ENCODE results near the gene ASIC2. TPM values are rescaled to one million over a fixed set of nuclear protein-coding genes. Genes with fewer than 3 reads are reported as not detected.
"Not testable (repeated sequence)": the region's sequence is repeated elsewhere in the genome, so short reads cannot be mapped to it uniquely, and the experiment has no call there.

The ASIC2 gene
- polyA plus RNA-seq, 3 donors = 2.5 to 3.6 (median 2.9) TPM

DNA sequence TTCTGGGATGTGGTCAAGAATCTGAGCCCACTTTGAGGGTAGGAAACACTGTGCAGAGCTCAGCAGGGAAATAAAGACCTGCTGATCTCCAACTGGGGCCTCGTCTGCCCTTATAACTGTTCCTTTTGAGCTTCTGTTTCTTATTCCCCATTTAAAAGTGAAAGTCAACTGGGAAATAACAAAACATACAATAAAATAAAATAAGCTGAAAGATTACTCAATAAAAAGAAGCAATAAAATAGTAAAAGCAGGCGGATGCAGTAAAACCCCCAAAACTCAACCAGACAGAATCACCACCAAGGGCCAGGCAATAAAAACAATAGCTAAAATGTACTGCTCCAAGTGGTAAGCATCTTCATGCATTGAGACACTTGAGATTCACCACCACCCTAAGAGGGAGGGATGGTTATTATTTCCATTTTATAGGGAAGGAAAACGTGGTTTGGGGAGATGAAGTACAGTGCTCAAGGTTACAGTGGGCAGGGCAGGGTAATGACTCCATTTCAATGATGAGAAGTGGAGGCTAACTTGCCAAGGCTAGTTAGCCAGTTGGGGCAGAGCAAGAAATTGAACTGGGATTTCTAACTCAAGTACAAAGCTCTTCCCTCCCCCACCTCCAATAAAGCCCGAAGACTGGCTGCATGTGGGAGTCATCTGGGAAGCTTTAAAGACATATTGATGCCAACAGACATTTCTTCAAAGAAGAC, 307.9 kb downstream of the ASIC2 start:
- no peak for DNase-seq (ENCODE audit: extremely low read depth in 1 of 11, low read depth in 9 of 11, low spot score in 4 of 11)

- DNase-seq (ENCODE audit: extremely low read depth in 1 of 11, low read depth in 9 of 11, low spot score in 4 of 11) = not testable (repeated sequence)
Measured at GRCh38 chr17:32981611-32982010, 311.5 kb downstream of the ASIC2 start.

DNA sequence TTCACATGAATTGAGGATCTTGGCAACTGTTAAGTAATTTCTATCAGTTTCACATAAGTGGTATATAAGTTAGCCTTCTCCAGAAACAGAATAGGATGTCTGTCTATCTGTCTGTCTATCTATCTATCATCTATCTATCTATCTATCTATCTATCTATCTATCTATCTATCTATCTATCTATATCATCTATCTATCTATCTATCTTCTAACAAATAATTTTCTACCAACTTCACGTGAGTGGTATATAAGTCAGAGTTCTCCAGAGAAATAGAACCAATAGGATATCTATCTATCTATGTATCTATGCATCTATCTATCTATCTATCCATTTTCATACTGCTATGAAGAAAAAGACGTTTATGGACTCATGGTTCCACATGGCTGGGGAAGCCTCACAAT, 312.9 kb downstream of the ASIC2 start:
- no peak for DNase-seq (ENCODE audit: extremely low read depth in 1 of 11, low read depth in 9 of 11, low spot score in 4 of 11)

- no peak for DNase-seq (ENCODE audit: extremely low read depth in 1 of 11, low read depth in 9 of 11, low spot score in 4 of 11)
Measured at GRCh38 chr17:32976605-32977004, 316.5 kb downstream of the ASIC2 start.

- no peak for DNase-seq (ENCODE audit: extremely low read depth in 1 of 11, low read depth in 9 of 11, low spot score in 4 of 11)
Measured at GRCh38 chr17:32976131-32976530, 317.0 kb downstream of the ASIC2 start.

DNA sequence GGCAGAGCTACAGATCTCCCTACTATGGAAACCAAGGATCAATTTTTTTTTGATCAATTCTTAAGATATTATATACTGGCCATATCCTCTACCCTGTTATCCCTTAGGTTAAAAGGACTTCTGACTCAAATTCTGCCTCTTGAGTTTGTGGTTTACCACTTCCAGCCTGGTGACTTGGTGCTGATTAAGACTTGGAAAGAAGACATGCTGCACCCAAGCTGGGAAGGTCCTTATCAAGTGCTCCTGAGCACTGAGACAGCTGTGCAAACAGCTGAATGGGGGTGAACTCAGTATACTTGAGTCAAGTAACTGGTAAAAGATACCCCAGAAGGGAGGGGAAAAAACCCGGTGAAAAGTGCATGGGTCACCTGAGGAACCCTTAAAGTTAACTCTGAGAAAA, 321.9 kb downstream of the ASIC2 start:
- DNase-seq (ENCODE audit: extremely low read depth in 1 of 11, low read depth in 9 of 11, low spot score in 4 of 11) = no peak

GRCh38 chr17:32970281-32970680, 322.8 kb downstream of the ASIC2 start:
- DNase-seq (ENCODE audit: extremely low read depth in 1 of 11, low read depth in 9 of 11, low spot score in 4 of 11) = no peak

DNA sequence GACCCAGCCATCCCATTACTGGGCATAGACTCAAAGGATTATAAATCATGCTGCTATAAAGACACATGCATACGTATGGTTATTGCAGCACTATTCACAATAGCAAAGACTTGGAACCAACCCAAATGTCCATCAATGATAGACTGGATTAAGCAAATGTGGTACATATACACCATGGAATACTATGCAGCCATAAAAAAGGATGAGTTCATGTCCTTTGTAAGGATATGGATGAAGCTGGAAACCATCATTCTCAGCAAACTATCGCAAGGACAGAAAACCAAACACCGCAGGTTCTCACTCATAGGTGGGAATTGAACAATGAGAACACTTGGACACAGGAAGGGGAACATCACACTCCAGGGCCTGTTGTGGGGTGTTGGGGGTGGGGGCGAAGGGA, 323.9 kb downstream of the ASIC2 start:
- not testable (repeated sequence) for DNase-seq (ENCODE audit: extremely low read depth in 1 of 11, low read depth in 9 of 11, low spot score in 4 of 11)

- DNase-seq (ENCODE audit: extremely low read depth in 1 of 11, low read depth in 9 of 11, low spot score in 4 of 11) = no peak
Measured at GRCh38 chr17:32964541-32964940, 328.6 kb downstream of the ASIC2 start.

All from renal cortex interstitium (tissue), 11 donors.